ENCODE results near the gene PSG5.
"Not testable (repeated sequence)": the region's sequence is repeated elsewhere in the genome, so short reads cannot be mapped to it uniquely, and the experiment has no call there.

PSG5 gene

DNA sequence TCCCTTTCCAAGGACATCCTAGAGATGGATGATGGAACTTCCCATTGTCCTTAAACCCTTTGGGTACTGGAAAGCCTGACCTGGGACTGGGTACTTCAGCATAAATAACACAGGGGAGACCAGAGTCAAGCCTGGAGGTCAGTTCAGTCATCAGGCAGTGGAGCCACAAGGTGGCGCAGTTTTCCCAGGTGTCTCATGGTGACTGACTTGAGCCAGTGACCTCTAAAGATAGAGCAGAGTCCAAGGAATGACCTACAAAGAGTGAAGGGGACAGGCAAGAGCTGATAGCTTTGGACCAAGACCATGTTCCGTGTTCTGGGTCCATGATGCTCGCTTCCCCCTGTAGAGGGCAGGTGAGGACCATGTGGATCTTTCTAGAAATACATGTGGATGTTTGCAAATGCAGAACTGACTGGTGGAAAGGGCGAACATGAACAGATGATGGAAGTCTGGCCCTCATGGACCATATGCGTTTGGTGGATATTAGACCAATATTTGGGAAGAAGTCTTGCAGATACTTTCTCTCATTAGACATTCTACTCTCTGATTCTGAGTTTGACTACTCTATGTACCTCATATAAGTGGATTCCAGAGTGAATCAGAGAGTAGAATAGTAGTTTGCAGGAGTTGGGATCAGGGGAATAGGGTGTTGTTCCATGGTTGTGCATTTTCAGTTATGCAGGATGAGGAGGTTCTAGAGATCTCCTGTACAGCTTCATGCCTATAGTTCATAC is 12.5 kb upstream of the PSG5 start:
- H3K79me1 ChIP-seq (ENCODE audit: low read length); H3K23ac ChIP-seq (ENCODE audit: low read length); H3K4me1 ChIP-seq (ENCODE audit: control insufficient read depth in 1 of 2, insufficient read depth in 2 of 2, low read length in 2 of 2); H3K14ac ChIP-seq (ENCODE audit: low read length); H4K8ac ChIP-seq (ENCODE audit: low read depth, low read length); H4K12ac ChIP-seq (ENCODE audit: low read depth, low read length); H3K27ac ChIP-seq (ENCODE audit: low read depth, low read length); H3K4ac ChIP-seq (ENCODE audit: low read depth, low read length); H2BK5ac ChIP-seq (ENCODE audit: low read depth, low read length, poor library complexity); H3K18ac ChIP-seq (ENCODE audit: low read length); H2AK5ac ChIP-seq (ENCODE audit: low read length); H3K36me3 ChIP-seq (ENCODE audit: control insufficient read depth in 1 of 2, insufficient read depth in 2 of 2, low read length in 2 of 2); H3K79me2 ChIP-seq (ENCODE audit: control insufficient read depth, insufficient read depth, low read length, poor library complexity); H3K9ac ChIP-seq (ENCODE audit: low read length); H2BK120ac ChIP-seq (ENCODE audit: insufficient read depth, low read length, poor library complexity); H3K27me3 ChIP-seq (ENCODE audit: insufficient read depth, low read length); H2AFZ ChIP-seq (ENCODE audit: insufficient read depth, low read length, poor library complexity); H2BK12ac ChIP-seq (ENCODE audit: low read length); H3K4me3 ChIP-seq (ENCODE audit: low read depth, low read length); H4K91ac ChIP-seq (ENCODE audit: low read depth, low read length); H3K4me2 ChIP-seq (ENCODE audit: low read length): not testable (repeated sequence)
- peaks cover 10% of the 10 kb centered on the region for H3K9me3 ChIP-seq (ENCODE audit: insufficient read depth, low read depth, low read length)
- no CpG with 5 or more reads among the region's 5 CpGs for WGBS (ENCODE audit: extremely low coverage, insufficient coverage, insufficient read length)
- peak in 1 of 2 donors; percentile 10 for DNase-seq

DNA sequence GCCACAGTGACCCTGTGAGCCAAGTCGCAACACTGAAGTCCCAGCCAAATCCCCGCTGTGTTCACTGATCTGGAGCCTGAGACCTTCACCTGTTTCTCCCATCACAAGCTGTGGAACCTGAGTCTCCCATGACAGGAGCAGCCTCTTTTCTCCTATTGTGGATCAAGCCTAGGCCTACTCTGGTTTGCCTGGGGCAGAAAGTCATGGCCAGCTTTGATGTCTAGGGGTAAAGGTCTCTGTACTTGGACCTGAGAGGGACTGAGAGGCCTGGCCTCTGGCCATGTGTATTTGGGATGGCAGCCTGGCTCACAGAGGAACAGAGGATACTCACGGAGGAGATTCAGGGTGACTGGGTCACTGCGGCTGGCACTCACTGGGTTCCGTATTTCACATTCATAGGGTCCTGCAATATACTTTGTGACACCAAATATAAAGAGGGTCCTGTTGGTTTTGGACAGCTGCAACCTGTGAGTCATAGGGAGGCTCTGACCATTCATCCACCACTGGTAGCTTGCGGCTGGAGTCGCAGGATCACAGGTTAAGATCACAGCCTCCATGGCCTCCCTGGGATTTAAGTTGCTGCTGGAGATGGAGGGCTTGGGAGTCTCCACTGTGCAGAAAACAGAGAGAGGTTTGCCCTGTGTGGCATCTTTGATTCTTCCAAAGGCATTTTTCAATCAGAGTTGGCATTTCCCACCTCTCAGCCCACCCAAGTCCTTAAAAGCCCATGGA is 11.5 kb upstream of the PSG5 start:
- not testable (repeated sequence) for H3K79me1 ChIP-seq (ENCODE audit: low read length); H4K12ac ChIP-seq (ENCODE audit: low read depth, low read length); H3K79me2 ChIP-seq (ENCODE audit: control insufficient read depth, insufficient read depth, low read length, poor library complexity); H3K9me3 ChIP-seq (ENCODE audit: insufficient read depth, low read depth, low read length); H3K27ac ChIP-seq (ENCODE audit: low read depth, low read length); H2AFZ ChIP-seq (ENCODE audit: insufficient read depth, low read length, poor library complexity); H2BK120ac ChIP-seq (ENCODE audit: insufficient read depth, low read length, poor library complexity); H3K23ac ChIP-seq (ENCODE audit: low read length); H3K36me3 ChIP-seq (ENCODE audit: control insufficient read depth in 1 of 2, insufficient read depth in 2 of 2, low read length in 2 of 2); H3K14ac ChIP-seq (ENCODE audit: low read length); H4K8ac ChIP-seq (ENCODE audit: low read depth, low read length); H3K18ac ChIP-seq (ENCODE audit: low read length); H3K4me3 ChIP-seq (ENCODE audit: low read depth, low read length); H2BK12ac ChIP-seq (ENCODE audit: low read length); H3K4me2 ChIP-seq (ENCODE audit: low read length); H2AK5ac ChIP-seq (ENCODE audit: low read length); H3K4ac ChIP-seq (ENCODE audit: low read depth, low read length); H3K4me1 ChIP-seq (ENCODE audit: control insufficient read depth in 1 of 2, insufficient read depth in 2 of 2, low read length in 2 of 2); H4K91ac ChIP-seq (ENCODE audit: low read depth, low read length); DNase-seq; H3K27me3 ChIP-seq (ENCODE audit: insufficient read depth, low read length); H3K9ac ChIP-seq (ENCODE audit: low read length); H2BK5ac ChIP-seq (ENCODE audit: low read depth, low read length, poor library complexity)
- no CpG with 5 or more reads among the region's 7 CpGs for WGBS (ENCODE audit: extremely low coverage, insufficient coverage, insufficient read length)

GRCh38 chr19:43194397-43194796 is 8.1 kb upstream of the PSG5 start:
- H2AK5ac ChIP-seq (ENCODE audit: low read length); H2AFZ ChIP-seq (ENCODE audit: insufficient read depth, low read length, poor library complexity); H3K18ac ChIP-seq (ENCODE audit: low read length); H3K36me3 ChIP-seq (ENCODE audit: control insufficient read depth in 1 of 2, insufficient read depth in 2 of 2, low read length in 2 of 2); H4K12ac ChIP-seq (ENCODE audit: low read depth, low read length); H3K27ac ChIP-seq (ENCODE audit: low read depth, low read length); DNase-seq; H4K8ac ChIP-seq (ENCODE audit: low read depth, low read length); H3K14ac ChIP-seq (ENCODE audit: low read length); H3K4ac ChIP-seq (ENCODE audit: low read depth, low read length); H3K4me1 ChIP-seq (ENCODE audit: control insufficient read depth in 1 of 2, insufficient read depth in 2 of 2, low read length in 2 of 2); H2BK5ac ChIP-seq (ENCODE audit: low read depth, low read length, poor library complexity); H3K4me2 ChIP-seq (ENCODE audit: low read length); H3K27me3 ChIP-seq (ENCODE audit: insufficient read depth, low read length); H4K91ac ChIP-seq (ENCODE audit: low read depth, low read length); H3K4me3 ChIP-seq (ENCODE audit: low read depth, low read length); H3K23ac ChIP-seq (ENCODE audit: low read length); H3K9ac ChIP-seq (ENCODE audit: low read length); H2BK120ac ChIP-seq (ENCODE audit: insufficient read depth, low read length, poor library complexity); H3K9me3 ChIP-seq (ENCODE audit: insufficient read depth, low read depth, low read length); H3K79me2 ChIP-seq (ENCODE audit: control insufficient read depth, insufficient read depth, low read length, poor library complexity); H2BK12ac ChIP-seq (ENCODE audit: low read length); H3K79me1 ChIP-seq (ENCODE audit: low read length): not testable (repeated sequence)
- WGBS (ENCODE audit: extremely low coverage, insufficient coverage, insufficient read length), result no CpG with 5 or more reads among the region's 7 CpGs

GRCh38 chr19:43192381-43193155 is 6.2 kb upstream of the PSG5 start:
- no CpG with 5 or more reads among the region's 4 CpGs for WGBS (ENCODE audit: extremely low coverage, insufficient coverage, insufficient read length)
- not testable (repeated sequence) for H4K91ac ChIP-seq (ENCODE audit: low read depth, low read length); H3K9ac ChIP-seq (ENCODE audit: low read length); H3K27ac ChIP-seq (ENCODE audit: low read depth, low read length); H4K12ac ChIP-seq (ENCODE audit: low read depth, low read length); H3K4me1 ChIP-seq (ENCODE audit: control insufficient read depth in 1 of 2, insufficient read depth in 2 of 2, low read length in 2 of 2); H3K14ac ChIP-seq (ENCODE audit: low read length); H3K36me3 ChIP-seq (ENCODE audit: control insufficient read depth in 1 of 2, insufficient read depth in 2 of 2, low read length in 2 of 2); H2AK5ac ChIP-seq (ENCODE audit: low read length); H3K4me3 ChIP-seq (ENCODE audit: low read depth, low read length); H3K4ac ChIP-seq (ENCODE audit: low read depth, low read length); H2BK120ac ChIP-seq (ENCODE audit: insufficient read depth, low read length, poor library complexity); H3K18ac ChIP-seq (ENCODE audit: low read length); H2AFZ ChIP-seq (ENCODE audit: insufficient read depth, low read length, poor library complexity); H4K8ac ChIP-seq (ENCODE audit: low read depth, low read length); H3K79me2 ChIP-seq (ENCODE audit: control insufficient read depth, insufficient read depth, low read length, poor library complexity); H3K4me2 ChIP-seq (ENCODE audit: low read length); H3K23ac ChIP-seq (ENCODE audit: low read length); H3K27me3 ChIP-seq (ENCODE audit: insufficient read depth, low read length); DNase-seq; H2BK12ac ChIP-seq (ENCODE audit: low read length); H2BK5ac ChIP-seq (ENCODE audit: low read depth, low read length, poor library complexity); H3K79me1 ChIP-seq (ENCODE audit: low read length)
- peaks cover 14% of the 10 kb centered on the region for H3K9me3 ChIP-seq (ENCODE audit: insufficient read depth, low read depth, low read length)
